Mesothelial cell of epicardium (in vitro differentiated cells): ENCODE results near the gene HIKESHI. TPM values are rescaled to one million over a fixed set of nuclear protein-coding genes. Genes with fewer than 3 reads are reported as not detected.
A peak's percentile ranks its signal among the peaks of the same experiment; 100 is the strongest.
"Not testable (repeated sequence)": the region's sequence is repeated elsewhere in the genome, so short reads cannot be mapped to it uniquely, and the experiment has no call there.

ENCODE experiments used
- DNase-seq, 2 experiments: peaks; one replicate each; pipeline ENCODE4 v3.0.0; 2021; ENCODE audit warnings: low spot score in 2 of 2; ENCODE audit not compliant: unreplicated experiment in 2 of 2
- H3K27ac Mint-ChIP-seq: 2 replicates; pipeline ENCODE4 v1.8.0; 2021; ENCODE audit warnings: mixed read lengths
- H3K27me3 Mint-ChIP-seq: 2 replicates; pipeline ENCODE4 v1.8.0; 2021; ENCODE audit warnings: low read depth, mixed read lengths
- H3K36me3 Mint-ChIP-seq: 2 replicates; pipeline ENCODE4 v1.8.0; 2021; ENCODE audit warnings: mixed read lengths
- H3K4me1 Mint-ChIP-seq: 2 replicates; pipeline ENCODE4 v1.8.0; 2021; ENCODE audit warnings: mixed read lengths
- H3K4me3 Mint-ChIP-seq: 2 replicates; pipeline ENCODE4 v1.8.0; 2021; ENCODE audit warnings: mild to moderate bottlenecking, moderate library complexity, mixed read lengths
- H3K9me3 Mint-ChIP-seq: 2 replicates; pipeline ENCODE4 v1.8.0; 2021; ENCODE audit warnings: mixed read lengths
- CTCF ChIP-seq: fragments of 200-600 bp; sonication (generic); IDR thresholded peaks from one replicate; pipeline ENCODE4 v1.5.0; 2021; ENCODE audit warnings: antibody characterized with exemption; ENCODE audit not compliant: unreplicated experiment
- total RNA-seq: library from RNA; stranded (reverse); gene quantifications from 3 replicates; pipeline ENCODE4 v1.2.1, GENCODE V29; 2021

Gene HIKESHI
- total RNA-seq, 1 donor from 2014 or later: 38.0 TPM

- H3K27me3 Mint-ChIP-seq: no peaks in the 10 kb centered on the region
- H3K36me3 Mint-ChIP-seq: peaks cover 65% of the 10 kb centered on the region
- no peak for DNase-seq
- no peaks in the 10 kb centered on the region for H3K4me1 Mint-ChIP-seq
- no peak overlapping the region for H3K4me3 Mint-ChIP-seq
- peaks cover 21% of the 10 kb centered on the region for H3K9me3 Mint-ChIP-seq
- no peak overlapping the region for H3K27ac Mint-ChIP-seq
- no peak for TF ChIP-seq CTCF
These were observed 35.2 kb downstream of the HIKESHI start for GRCh38 chr11:86337227-86337626.

DNA sequence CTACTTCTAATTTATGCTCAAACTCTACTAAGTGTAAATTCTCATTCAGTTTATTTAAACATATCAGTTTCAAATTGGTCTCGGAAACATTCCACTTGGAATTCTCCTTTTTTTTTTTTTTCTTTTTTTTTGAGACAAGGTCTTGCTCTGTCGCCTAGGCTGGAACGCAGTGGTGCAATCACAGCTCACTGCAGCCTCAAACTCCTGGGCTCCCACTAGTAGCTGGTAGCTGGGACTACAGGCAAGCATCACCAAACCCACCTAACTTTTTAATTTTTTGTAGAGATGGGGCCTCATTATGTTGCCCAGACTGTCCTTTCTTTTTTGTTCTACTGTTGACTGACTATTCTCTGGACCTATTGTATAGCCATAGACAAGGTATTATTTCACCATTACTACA, 39.3 kb downstream of the HIKESHI start:
- DNase-seq: no peak
- H3K4me1 Mint-ChIP-seq: peaks cover 3% of the 10 kb centered on the region
- TF ChIP-seq CTCF: no peak
- H3K27me3 Mint-ChIP-seq: no peaks in the 10 kb centered on the region
- H3K4me3 Mint-ChIP-seq: no peak overlapping the region
- H3K27ac Mint-ChIP-seq: no peak overlapping the region
- peaks cover 41% of the 10 kb centered on the region for H3K36me3 Mint-ChIP-seq
- peaks cover 7% of the 10 kb centered on the region for H3K9me3 Mint-ChIP-seq

GRCh38 chr11:86346513-86346912, 44.5 kb downstream of the HIKESHI start:
- Mint-ChIP-seq H3K9me3 (no peaks in the 10 kb centered on the region), H3K27me3 (no peaks in the 10 kb centered on the region), H3K4me1 (peaks cover 3% of the 10 kb centered on the region), H3K36me3 (peaks cover 6% of the 10 kb centered on the region), H3K4me3 (no peak overlapping the region), H3K27ac (no peak overlapping the region)
- DNase-seq: no peak
- no peak for TF ChIP-seq CTCF

GRCh38 chr11:86355256-86355655, 53.2 kb downstream of the HIKESHI start:
- H3K27me3 Mint-ChIP-seq: no peaks in the 10 kb centered on the region
- no peaks in the 10 kb centered on the region for H3K9me3 Mint-ChIP-seq
- TF ChIP-seq CTCF: no peak
- H3K27ac Mint-ChIP-seq: no peak overlapping the region
- no peak overlapping the region for H3K4me3 Mint-ChIP-seq
- H3K36me3 Mint-ChIP-seq: peaks cover under 1% of the 10 kb centered on the region
- H3K4me1 Mint-ChIP-seq: peaks cover 20% of the 10 kb centered on the region
- no peak for DNase-seq

- not testable (repeated sequence) for H3K36me3 Mint-ChIP-seq, DNase-seq, H3K4me3 Mint-ChIP-seq, H3K27me3 Mint-ChIP-seq, H3K9me3 Mint-ChIP-seq, H3K27ac Mint-ChIP-seq
- H3K4me1 Mint-ChIP-seq: peaks cover 20% of the 10 kb centered on the region
These were observed 55.4 kb downstream of the HIKESHI start for GRCh38 chr11:86357412-86357811.

DNA sequence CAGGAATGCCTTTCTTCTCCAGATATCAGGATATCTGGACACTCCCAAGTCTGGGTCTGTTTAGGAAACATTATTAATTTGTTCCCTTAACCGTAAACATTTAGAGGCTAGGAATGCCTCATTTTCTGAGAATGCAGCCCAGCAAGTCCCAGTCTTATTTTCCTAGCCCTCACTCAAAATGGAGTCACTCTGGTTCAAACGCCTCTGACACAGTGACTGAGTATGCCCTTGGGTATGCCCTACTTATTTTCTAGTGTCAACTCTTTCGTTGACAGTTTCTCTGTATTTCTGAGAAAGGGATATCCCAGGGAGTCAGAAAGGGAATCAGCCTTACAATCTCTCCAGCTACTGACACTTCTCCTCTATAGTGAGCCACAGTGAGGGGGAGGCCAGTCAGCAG, 56.7 kb downstream of the HIKESHI start:
- H3K9me3 Mint-ChIP-seq: peaks cover 7% of the 10 kb centered on the region
- H3K27ac Mint-ChIP-seq: peak overlapping the region; percentile 40
- DNase-seq: no peak

More for the DNA sequence above, 56.7 kb downstream of the HIKESHI start:
- H3K27me3 Mint-ChIP-seq: no peaks in the 10 kb centered on the region
- H3K4me3 Mint-ChIP-seq: no peak overlapping the region
- no peak for TF ChIP-seq CTCF
- H3K4me1 Mint-ChIP-seq: peaks cover 20% of the 10 kb centered on the region
- H3K36me3 Mint-ChIP-seq: no peaks in the 10 kb centered on the region
